Loucy (cell line): ENCODE measurements around the gene RAD51B.

Experiments used
- H2AFZ ChIP-seq: fragments of 200-600 bp; sonication (generic); 2 replicates; pipeline ENCODE4 v1.6.0; 2016; ENCODE audit warnings: antibody characterized with exemption, mild to moderate bottlenecking, low read length, moderate library complexity
- H3F3A ChIP-seq: fragments of 200-600 bp; 2 replicates; pipeline ENCODE4 v1.6.0; 2016; ENCODE audit warnings: antibody characterized with exemption, low read depth, mild to moderate bottlenecking
- H3K27me3 ChIP-seq: fragments of 200-600 bp; sonication (generic); 2 replicates; pipeline ENCODE4 v1.6.1; 2014; ENCODE audit warnings: low read length, mild to moderate bottlenecking; ENCODE audit not compliant: insufficient read depth, poor library complexity, severe bottlenecking
- H3K36me3 ChIP-seq: fragments of 200-600 bp; sonication (generic); 2 replicates; pipeline ENCODE4 v1.6.1; 2016; ENCODE audit warnings: low read length; ENCODE audit not compliant: insufficient read depth
- H3K4me1 ChIP-seq: fragments of 200-600 bp; sonication (generic); 2 replicates; pipeline ENCODE4 v1.5.1; 2014; ENCODE audit warnings: low read length, mild to moderate bottlenecking; ENCODE audit not compliant: insufficient read depth, poor library complexity, severe bottlenecking
- H3K4me2 ChIP-seq: fragments of 200-600 bp; sonication (generic); 2 replicates; pipeline ENCODE4 v1.6.0; 2014; ENCODE audit warnings: antibody characterized with exemption, low read length, low read depth, mild to moderate bottlenecking; ENCODE audit not compliant: poor library complexity, severe bottlenecking
- H3K4me3 ChIP-seq: fragments of 200-600 bp; sonication (generic); 2 replicates; pipeline ENCODE4 v1.5.1; 2014; ENCODE audit warnings: low read length, mild to moderate bottlenecking, mixed read lengths; ENCODE audit not compliant: poor library complexity, severe bottlenecking
- H3K79me2 ChIP-seq: fragments of 200-600 bp; sonication (generic); 2 replicates; pipeline ENCODE4 v1.6.1; 2014; ENCODE audit warnings: low read length; ENCODE audit not compliant: insufficient read depth
- H3K9ac ChIP-seq: fragments of 200-600 bp; sonication (generic); 2 replicates; pipeline ENCODE4 v1.6.0; 2014; ENCODE audit warnings: mild to moderate bottlenecking, low read depth, low read length, moderate library complexity; ENCODE audit not compliant: poor library complexity, severe bottlenecking
- H3K9me2 ChIP-seq: fragments of 200-600 bp; sonication (generic); replicated peaks from 2 replicates; pipeline ENCODE4 v1.6.1; 2016; ENCODE audit warnings: low read depth, low read length, mixed read lengths
- H3K9me3 ChIP-seq: fragments of 200-600 bp; sonication (generic); 2 replicates; pipeline ENCODE4 v1.6.1; 2014; ENCODE audit warnings: mild to moderate bottlenecking, antibody characterized with exemption, low read length, low read depth; ENCODE audit not compliant: insufficient read depth
- H4K20me1 ChIP-seq: fragments of 200-600 bp; sonication (generic); 2 replicates; pipeline ENCODE4 v1.6.0; 2014; ENCODE audit warnings: antibody characterized with exemption, low read length, mild to moderate bottlenecking; ENCODE audit not compliant: insufficient read depth, poor library complexity, severe bottlenecking
- CTCF ChIP-seq: fragments of 200-600 bp; sonication (generic); conservative IDR thresholded peaks from 2 replicates; pipeline ENCODE4 v1.5.1; 2014; ENCODE audit warnings: mild to moderate bottlenecking, antibody characterized with exemption, low read length
- EZH2phosphoT487 ChIP-seq: fragments of 200-600 bp; IDR thresholded peaks from 2 replicates; pipeline ENCODE4 v1.6.1; 2018; ENCODE audit warnings: antibody characterized with exemption, mild to moderate bottlenecking, moderate library complexity, borderline replicate concordance

RAD51B gene

DNA sequence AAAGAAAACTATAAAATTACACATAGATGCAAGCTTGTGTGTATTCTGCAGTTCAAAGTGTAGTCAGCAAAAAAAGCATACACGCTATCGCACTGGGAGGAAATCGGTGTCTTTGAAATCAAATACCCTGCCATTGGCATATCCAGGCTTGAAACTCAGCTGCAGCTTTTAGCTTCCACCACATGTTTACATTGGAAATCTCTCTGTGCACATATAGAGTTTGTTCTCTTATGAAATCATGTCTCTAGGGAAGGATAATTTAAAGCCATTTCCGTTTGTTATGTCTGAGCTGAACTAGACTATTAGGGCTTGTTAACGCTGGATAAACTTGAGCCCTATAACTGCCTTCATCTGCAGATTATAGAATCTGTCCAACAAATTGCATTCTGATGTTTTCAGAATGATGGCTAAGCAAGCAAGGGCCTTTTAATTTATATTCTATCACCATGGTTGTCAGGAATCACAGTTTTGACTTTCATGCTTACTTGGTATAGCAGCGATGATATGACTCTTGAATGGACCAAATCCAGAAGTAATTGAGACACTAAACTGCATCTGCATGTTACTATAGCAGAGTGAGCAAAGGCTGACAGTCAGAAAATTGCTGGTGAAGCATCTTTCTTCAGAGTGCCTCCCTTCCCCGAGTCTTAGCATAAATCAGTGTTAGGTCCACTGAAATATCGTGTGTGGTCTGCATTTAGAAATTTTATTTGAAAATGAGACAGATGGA lies 530.5 kb downstream of the RAD51B start:
- Histone ChIP-seq H3K4me3 (no peak overlapping the region), H3K4me2 (no peak overlapping the region), H3K27me3 (no peaks in the 10 kb centered on the region), H4K20me1 (no peaks in the 10 kb centered on the region), H3K9me2 (no peaks in the 10 kb centered on the region), H3K9ac (no peak overlapping the region), H2AFZ (no peak overlapping the region), H3K4me1 (peaks cover 5% of the 10 kb centered on the region), H3K79me2 (no peaks in the 10 kb centered on the region), H3F3A (no peaks in the 10 kb centered on the region), H3K36me3 (no peaks in the 10 kb centered on the region), H3K9me3 (no peaks in the 10 kb centered on the region; the same call in 1 of the 2 replicates)
- TF ChIP-seq CTCF (no peak), EZH2phosphoT487 (no peak)

GRCh38 chr14:68355415-68355814 lies 535.8 kb downstream of the RAD51B start:
- Histone ChIP-seq H3K9me2 (no peaks in the 10 kb centered on the region), H3K4me3 (no peak overlapping the region), H3K27me3 (no peaks in the 10 kb centered on the region), H3K4me1 (peaks cover 28% of the 10 kb centered on the region), H3K79me2 (no peaks in the 10 kb centered on the region), H3F3A (no peaks in the 10 kb centered on the region), H2AFZ (no peak overlapping the region), H3K36me3 (no peaks in the 10 kb centered on the region), H4K20me1 (no peaks in the 10 kb centered on the region), H3K9ac (no peak overlapping the region), H3K9me3 (no peaks in the 10 kb centered on the region), H3K4me2 (no peak overlapping the region)
- TF ChIP-seq EZH2phosphoT487 (no peak), CTCF (no peak)

- TF ChIP-seq CTCF (no peak), EZH2phosphoT487 (no peak)
Observed at GRCh38 chr14:68357777-68358176, 538.2 kb downstream of the RAD51B start.

More at GRCh38 chr14:68357777-68358176, 538.2 kb downstream of the RAD51B start:
- H3K36me3 ChIP-seq: no peaks in the 10 kb centered on the region
- H3K4me1 ChIP-seq: peaks cover 34% of the 10 kb centered on the region
- no peak overlapping the region for H2AFZ ChIP-seq
- H3K4me3 ChIP-seq: no peak overlapping the region
- H3K9me2 ChIP-seq: no peaks in the 10 kb centered on the region
- no peak overlapping the region for H3K9ac ChIP-seq
- H3F3A ChIP-seq: no peaks in the 10 kb centered on the region
- H3K27me3 ChIP-seq: no peaks in the 10 kb centered on the region
- H4K20me1 ChIP-seq: no peaks in the 10 kb centered on the region
- H3K4me2 ChIP-seq: no peak overlapping the region
- no peaks in the 10 kb centered on the region for H3K9me3 ChIP-seq
- H3K79me2 ChIP-seq: no peaks in the 10 kb centered on the region
